Measurements from ENCODE around the gene LMAN2. TPM values are rescaled to one million over a fixed set of nuclear protein-coding genes. Genes with fewer than 3 reads are reported as not detected.

The LMAN2 gene
- total and polyA plus RNA-seq, 2 experiments from 2014 or later = 153 to 227 TPM

DNA sequence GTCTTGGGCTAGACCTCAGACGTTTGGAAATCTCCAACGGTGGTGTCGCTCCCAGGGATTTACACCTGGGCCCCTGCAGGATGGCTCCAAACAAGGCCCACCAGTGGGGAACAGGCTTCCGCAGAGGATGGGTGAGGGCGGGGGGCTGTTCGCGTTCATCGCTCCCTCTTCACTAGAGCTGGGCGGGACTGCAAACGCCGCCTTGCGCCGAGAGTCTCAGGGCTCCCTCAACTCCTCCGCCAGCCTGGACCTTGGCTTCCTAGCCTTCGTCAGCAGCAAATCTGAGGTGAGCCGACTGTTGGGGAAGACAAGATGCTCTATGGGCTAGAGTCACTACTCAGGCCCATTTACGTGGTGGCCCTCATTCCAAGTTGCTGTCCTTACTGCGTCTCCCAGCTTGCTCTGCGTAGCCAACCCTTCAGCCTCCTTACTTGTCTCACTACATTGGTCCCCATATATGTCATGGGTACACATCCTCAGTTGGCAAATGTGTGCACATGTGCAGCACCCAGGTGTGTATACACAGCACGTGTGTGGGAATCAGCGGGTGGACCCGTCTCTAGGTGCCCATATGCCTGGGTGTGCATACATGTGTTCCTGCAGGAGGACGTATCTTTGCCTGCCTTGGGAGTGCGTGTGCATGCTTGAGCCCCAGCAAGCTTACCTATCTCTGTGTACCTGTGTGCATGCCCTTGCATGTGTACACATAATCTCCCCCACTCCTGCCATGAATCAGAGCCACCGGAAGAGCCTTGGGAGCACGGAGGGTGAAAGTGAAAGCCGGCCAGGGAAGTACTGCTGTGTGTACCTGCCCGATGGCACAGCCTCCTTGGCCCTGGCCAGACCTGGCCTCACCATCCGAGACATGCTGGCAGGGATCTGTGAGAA is 16.8 kb upstream of the LMAN2 start:
- Histone ChIP-seq H2AFZ (peak overlapping the region; percentile 84), H3K27me3 (ENCODE audit: insufficient read depth) (peaks cover 15% of the 10 kb centered on the region), H3K4me2 (peak overlapping the region; percentile 97), H3F3A (replicated peaks; ENCODE audit: low read depth) (peaks cover 22% of the 10 kb centered on the region; the same call in 1 of the 2 replicates), H3K36me3 (ENCODE audit: insufficient read depth) (no peaks in the 10 kb centered on the region), H3K79me2 (replicated peaks; ENCODE audit: insufficient read depth) (no peaks in the 10 kb centered on the region), H3K4me1 (ENCODE audit: insufficient read depth) (peaks cover 49% of the 10 kb centered on the region), H3K4me3 (peak overlapping the region; percentile 84), H4K20me1 (replicated peaks; ENCODE audit: insufficient read depth) (no peaks in the 10 kb centered on the region; the same call in 1 of the 2 replicates), H3K27ac (ENCODE audit: low read depth) (no peak overlapping the region), H3K9me2 (ENCODE audit: insufficient read depth) (no peaks in the 10 kb centered on the region)
- Mint-ChIP-seq H3K9me3 (no peaks in the 10 kb centered on the region; the same call in 2 of the 3 replicates), H3K4me3 (peak overlapping the region; percentile 90), H3K4me1 (peaks cover 50% of the 10 kb centered on the region), H3K27ac (no peak overlapping the region), H3K36me3 (ENCODE audit: low read depth) (peaks cover 11% of the 10 kb centered on the region), H3K27me3 (ENCODE audit: insufficient read depth, low read depth, poor library complexity) (peaks cover 25% of the 10 kb centered on the region)
- peak; percentile 60 for DNase-seq (ENCODE audit: low spot score)
- TF ChIP-seq NANOG (IDR thresholded peaks at IDR 0.05; ENCODE audit: borderline replicate concordance) (no peak), EZH2phosphoT487 (IDR thresholded peaks at IDR 0.05; ENCODE audit: unreplicated experiment) (no peak), EZH2 (IDR thresholded peaks at IDR 0.05; ENCODE audit: low read depth, unreplicated experiment) (no peak)
- TF ChIP-seq, protein P1, sequence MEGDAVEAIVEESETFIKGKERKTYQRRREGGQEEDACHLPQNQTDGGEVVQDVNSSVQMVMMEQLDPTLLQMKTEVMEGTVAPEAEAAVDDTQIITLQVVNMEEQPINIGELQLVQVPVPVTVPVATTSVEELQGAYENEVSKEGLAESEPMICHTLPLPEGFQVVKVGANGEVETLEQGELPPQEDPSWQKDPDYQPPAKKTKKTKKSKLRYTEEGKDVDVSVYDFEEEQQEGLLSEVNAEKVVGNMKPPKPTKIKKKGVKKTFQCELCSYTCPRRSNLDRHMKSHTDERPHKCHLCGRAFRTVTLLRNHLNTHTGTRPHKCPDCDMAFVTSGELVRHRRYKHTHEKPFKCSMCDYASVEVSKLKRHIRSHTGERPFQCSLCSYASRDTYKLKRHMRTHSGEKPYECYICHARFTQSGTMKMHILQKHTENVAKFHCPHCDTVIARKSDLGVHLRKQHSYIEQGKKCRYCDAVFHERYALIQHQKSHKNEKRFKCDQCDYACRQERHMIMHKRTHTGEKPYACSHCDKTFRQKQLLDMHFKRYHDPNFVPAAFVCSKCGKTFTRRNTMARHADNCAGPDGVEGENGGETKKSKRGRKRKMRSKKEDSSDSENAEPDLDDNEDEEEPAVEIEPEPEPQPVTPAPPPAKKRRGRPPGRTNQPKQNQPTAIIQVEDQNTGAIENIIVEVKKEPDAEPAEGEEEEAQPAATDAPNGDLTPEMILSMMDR (conservative IDR thresholded peaks at IDR 0.05; ENCODE audit: low read depth in 2 of 2) = no peak
- peak; percentile 1; the same call in 2 of the 3 replicates for ATAC-seq

DNA sequence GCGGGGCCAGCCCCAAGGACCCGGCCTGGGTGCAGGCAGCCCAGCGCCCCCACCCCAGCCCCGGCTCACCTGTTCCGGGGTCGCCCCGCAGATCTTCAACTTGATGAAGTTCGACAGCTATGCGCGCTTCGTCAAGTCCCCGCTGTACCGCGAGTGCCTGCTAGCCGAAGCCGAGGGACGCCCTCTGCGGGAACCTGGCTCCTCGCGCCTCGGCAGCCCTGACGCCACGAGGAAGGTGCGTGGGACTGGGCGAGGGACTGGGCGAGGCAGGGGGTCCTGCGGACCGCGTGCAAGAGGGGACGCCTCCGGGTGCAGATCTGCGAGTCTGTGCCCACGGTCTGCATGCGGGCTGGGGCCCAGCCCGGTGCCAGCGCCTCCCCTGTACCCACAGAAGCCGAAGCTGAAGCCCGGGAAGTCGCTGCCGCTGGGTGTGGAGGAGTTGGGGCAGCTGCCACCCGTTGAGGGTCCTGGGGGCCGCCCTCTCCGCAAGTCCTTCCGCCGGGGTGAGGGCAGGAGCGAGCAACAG is 15.9 kb upstream of the LMAN2 start:
- TF ChIP-seq, protein P1 (conservative IDR thresholded peaks at IDR 0.05; ENCODE audit: low read depth in 2 of 2) = 0 out of 4 replicates have a peak, but pooled peaks of 1 of the 2 experiments have one; percentile 17
- TF ChIP-seq POLR2AphosphoS5 (IDR thresholded peaks at IDR 0.05; ENCODE audit: low read depth) (peak; percentile 12), EZH2phosphoT487 (IDR thresholded peaks at IDR 0.05; ENCODE audit: unreplicated experiment) (no peak), ZNF462 (CRISPR knock-in tag; IDR thresholded peaks at IDR 0.05) (no peak), ZNF331 (CRISPR knock-in tag; IDR thresholded peaks at IDR 0.05; ENCODE audit: low read depth) (no peak)
- no peaks in the 10 kb centered on the region for H3K79me2 ChIP-seq (replicated peaks; ENCODE audit: insufficient read depth)
- H3K4me3 Mint-ChIP-seq = peak overlapping the region; percentile 90
- peak; percentile 0 for ATAC-seq
- no peaks in the 10 kb centered on the region; the same call in 2 of the 3 replicates for H3K9me3 Mint-ChIP-seq
- H3K27me3 ChIP-seq (ENCODE audit: insufficient read depth) = peaks cover 16% of the 10 kb centered on the region
- H3K27me3 Mint-ChIP-seq (ENCODE audit: insufficient read depth, low read depth, poor library complexity) = peaks cover 28% of the 10 kb centered on the region
- H3K4me3 ChIP-seq = peak overlapping the region; percentile 84
- no peaks in the 10 kb centered on the region; the same call in 1 of the 2 replicates for H4K20me1 ChIP-seq (replicated peaks; ENCODE audit: insufficient read depth)
- peaks cover 23% of the 10 kb centered on the region; the same call in 1 of the 2 replicates for H3F3A ChIP-seq (replicated peaks; ENCODE audit: low read depth)
- no peak overlapping the region for H3K27ac ChIP-seq (ENCODE audit: low read depth)
- no peaks in the 10 kb centered on the region for H3K9me2 ChIP-seq (ENCODE audit: insufficient read depth)
- H2AFZ ChIP-seq = peak overlapping the region; percentile 84
- H3K4me1 ChIP-seq (ENCODE audit: insufficient read depth) = peaks cover 52% of the 10 kb centered on the region
- no peaks in the 10 kb centered on the region for H3K36me3 ChIP-seq (ENCODE audit: insufficient read depth)
- H3K36me3 Mint-ChIP-seq (ENCODE audit: low read depth) = peaks cover 11% of the 10 kb centered on the region
- peak overlapping the region; percentile 97 for H3K4me2 ChIP-seq
- peak; percentile 45 for DNase-seq (ENCODE audit: low spot score)
- H3K4me1 Mint-ChIP-seq = peaks cover 54% of the 10 kb centered on the region
- H3K27ac Mint-ChIP-seq = no peak overlapping the region

All from GM23338 (cell line).